22Rv1 (cell line): ENCODE measurements around the gene CRB1.
A peak's percentile ranks its signal among the peaks of the same experiment; 100 is the strongest.
"Not testable (repeated sequence)": the region's sequence is repeated elsewhere in the genome, so short reads cannot be mapped to it uniquely, and the experiment has no call there.

Source experiments
- H3K27ac ChIP-seq: fragments of 450-650 bp; 2 replicates; pipeline ENCODE4 v1.5.1; 2017
- ZFX ChIP-seq: fragments of 450-650 bp; IDR thresholded peaks from 2 replicates; pipeline ENCODE4 v1.6.1; 2017; ENCODE audit warnings: antibody characterized with exemption, borderline replicate concordance
- TF ChIP-seq, protein P1 (sequence below): fragments of 450-650 bp; IDR thresholded peaks from 2 replicates; pipeline ENCODE4 v1.5.1; 2017; ENCODE audit warnings: mild to moderate bottlenecking

Gene CRB1

DNA sequence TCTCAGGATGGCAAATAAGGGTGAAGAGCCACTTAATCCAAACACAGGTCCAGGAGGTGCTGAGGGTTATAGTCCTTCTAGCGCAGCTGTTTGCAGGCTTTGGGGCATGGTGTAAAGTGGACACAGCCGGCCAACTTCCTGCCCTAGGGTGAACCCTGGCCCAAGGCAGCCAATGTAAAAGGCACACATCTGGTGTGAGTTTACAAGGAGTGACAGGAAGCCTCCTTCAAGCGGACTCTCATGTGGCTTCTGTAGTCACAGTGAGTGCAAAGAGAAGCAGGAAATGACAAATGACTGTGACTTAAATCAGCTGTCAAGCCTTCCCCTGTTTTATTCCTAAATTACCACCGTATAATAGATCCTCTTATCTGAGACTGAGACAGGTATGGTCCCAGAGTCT, 213.0 kb downstream of the CRB1 start:
- TF ChIP-seq, protein P1, sequence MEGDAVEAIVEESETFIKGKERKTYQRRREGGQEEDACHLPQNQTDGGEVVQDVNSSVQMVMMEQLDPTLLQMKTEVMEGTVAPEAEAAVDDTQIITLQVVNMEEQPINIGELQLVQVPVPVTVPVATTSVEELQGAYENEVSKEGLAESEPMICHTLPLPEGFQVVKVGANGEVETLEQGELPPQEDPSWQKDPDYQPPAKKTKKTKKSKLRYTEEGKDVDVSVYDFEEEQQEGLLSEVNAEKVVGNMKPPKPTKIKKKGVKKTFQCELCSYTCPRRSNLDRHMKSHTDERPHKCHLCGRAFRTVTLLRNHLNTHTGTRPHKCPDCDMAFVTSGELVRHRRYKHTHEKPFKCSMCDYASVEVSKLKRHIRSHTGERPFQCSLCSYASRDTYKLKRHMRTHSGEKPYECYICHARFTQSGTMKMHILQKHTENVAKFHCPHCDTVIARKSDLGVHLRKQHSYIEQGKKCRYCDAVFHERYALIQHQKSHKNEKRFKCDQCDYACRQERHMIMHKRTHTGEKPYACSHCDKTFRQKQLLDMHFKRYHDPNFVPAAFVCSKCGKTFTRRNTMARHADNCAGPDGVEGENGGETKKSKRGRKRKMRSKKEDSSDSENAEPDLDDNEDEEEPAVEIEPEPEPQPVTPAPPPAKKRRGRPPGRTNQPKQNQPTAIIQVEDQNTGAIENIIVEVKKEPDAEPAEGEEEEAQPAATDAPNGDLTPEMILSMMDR = no peak
- no peak for TF ChIP-seq ZFX

DNA sequence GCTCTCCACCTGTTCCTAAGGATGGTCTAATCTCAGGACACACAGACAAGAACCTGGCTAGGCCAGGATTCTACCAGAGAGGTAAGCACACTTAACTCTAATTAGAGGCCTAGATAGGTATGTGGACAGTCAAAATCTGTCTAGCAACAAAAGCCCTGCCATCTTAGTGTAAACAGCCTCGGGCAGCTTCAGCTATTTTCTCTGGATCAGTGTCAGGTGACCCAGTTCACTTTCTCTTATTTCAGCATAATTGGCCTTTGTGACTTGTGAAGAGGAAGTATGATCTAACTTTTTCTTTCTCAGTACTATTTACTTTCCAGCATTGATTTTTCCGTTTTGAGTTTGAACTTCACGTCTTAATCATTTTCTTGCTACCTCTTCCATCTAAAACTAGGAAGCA, 217.7 kb downstream of the CRB1 start:
- H3K27ac ChIP-seq = peak overlapping the region; percentile 44
- no peak for TF ChIP-seq ZFX
- TF ChIP-seq, protein P1 = no peak

More for the DNA sequence above, 213.0 kb downstream of the CRB1 start:
- H3K27ac ChIP-seq = no peak overlapping the region

DNA sequence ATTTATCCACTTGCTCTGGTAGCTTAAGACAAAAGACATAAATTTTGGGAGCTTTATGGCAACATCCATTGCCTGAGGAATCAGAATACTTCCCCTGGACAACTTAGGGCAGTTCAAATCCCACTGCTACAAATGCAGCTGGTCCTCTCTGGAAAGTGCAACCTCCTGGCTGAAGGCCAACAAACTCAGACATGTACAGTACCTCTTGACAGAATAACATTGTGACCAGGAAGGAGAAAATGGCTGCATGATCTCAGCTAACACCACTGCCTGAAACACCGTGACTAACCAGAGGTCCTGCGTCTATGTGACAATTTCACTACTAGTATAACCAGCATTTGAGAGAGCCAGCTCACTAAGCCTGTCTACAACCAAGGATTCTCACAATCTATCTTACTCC, 218.9 kb downstream of the CRB1 start:
- no peak for TF ChIP-seq ZFX
- TF ChIP-seq, protein P1 = no peak
- no peak overlapping the region for H3K27ac ChIP-seq

DNA sequence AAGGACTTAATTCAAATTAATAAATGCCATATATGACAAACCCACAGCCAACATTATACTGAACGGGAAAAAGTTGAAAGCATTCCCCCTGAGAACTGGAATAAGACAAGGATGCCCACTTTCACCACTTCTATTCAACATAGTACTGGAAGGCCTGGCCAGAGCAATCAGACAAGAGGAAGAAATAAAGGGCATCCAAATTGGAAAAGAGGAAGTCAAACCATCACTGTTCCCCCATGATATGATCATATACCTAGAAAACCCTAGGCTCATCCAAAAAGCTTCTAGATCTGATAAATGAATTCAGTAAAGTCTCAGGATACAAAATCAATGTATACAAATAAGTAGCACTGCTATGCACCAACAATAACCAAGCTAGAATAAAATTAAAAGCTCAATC, 223.5 kb downstream of the CRB1 start:
- not testable (repeated sequence) for H3K27ac ChIP-seq

DNA sequence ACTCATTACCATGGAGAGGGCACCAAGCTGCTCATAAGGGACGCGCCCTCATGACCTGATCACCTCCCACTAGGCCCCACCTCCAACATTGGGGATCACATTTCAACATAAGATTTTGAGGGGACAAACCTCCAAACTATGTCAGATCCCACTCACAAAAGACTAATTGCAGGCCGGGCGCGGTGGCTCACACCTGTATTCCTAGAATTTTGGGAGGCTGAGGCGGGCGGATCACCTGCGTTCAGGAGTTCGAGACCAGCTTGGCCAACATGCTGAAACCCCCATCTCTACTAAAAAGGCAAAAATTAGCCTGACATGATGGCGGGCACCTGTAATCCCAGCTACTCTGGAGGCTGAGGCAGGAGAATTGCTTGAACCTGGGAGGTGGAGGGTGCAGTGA, 228.7 kb downstream of the CRB1 start:
- H3K27ac ChIP-seq = no peak overlapping the region
- no peak for TF ChIP-seq ZFX
- TF ChIP-seq, protein P1 = no peak

DNA sequence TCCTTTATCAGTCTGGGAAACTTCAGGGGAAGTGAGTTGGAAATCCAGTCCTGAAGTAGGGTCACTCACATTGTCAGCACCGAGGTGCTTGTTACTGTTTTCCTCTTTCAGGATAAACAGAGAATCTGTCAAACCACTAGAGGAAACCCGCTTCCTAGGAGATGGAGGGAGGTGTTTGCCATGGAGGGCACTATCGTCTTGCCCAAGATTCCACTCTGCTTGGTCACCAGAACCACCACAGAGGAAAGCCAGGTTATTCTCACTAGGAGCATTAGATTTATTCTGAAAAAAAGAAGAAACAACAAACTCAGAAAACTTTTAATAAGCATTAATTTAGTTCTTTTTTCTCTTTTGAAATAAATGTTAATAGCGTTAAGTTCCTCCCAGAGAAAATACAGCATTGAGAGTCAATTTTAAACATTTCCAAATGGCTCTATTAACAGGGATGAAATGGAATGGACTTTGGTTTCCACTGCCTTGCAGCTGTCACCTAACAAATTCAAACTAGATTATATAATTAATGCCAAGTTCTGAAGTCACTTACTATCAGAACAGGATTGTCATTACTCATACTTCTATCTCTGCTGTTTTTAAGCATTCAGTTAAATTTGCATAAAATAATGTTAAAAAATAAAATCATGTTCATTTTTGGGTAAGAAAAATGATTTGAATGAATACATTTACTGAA, 242.8 kb downstream of the CRB1 start:
- TF ChIP-seq, protein P1 = no peak
- no peak for TF ChIP-seq ZFX
- no peak overlapping the region for H3K27ac ChIP-seq

DNA sequence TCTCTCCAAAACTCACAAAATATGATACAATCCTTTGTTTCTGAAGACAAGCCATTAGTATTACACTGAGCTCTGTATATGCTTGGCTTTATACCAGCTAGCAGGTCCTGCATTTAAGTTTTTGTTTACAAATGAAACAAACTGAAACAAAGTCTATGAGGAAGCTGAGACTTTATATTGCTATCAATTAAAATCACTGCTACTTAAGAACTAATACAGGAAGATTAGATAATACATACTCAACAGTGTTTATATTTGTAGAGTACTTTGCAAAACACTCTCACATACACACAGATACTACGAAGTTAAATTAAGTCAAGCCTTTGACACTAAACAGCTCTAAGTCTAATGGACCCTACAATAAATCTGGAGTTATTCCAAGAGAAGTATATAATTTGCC, 247.4 kb downstream of the CRB1 start:
- no peak overlapping the region for H3K27ac ChIP-seq
- TF ChIP-seq ZFX = no peak
- TF ChIP-seq, protein P1 = no peak

DNA sequence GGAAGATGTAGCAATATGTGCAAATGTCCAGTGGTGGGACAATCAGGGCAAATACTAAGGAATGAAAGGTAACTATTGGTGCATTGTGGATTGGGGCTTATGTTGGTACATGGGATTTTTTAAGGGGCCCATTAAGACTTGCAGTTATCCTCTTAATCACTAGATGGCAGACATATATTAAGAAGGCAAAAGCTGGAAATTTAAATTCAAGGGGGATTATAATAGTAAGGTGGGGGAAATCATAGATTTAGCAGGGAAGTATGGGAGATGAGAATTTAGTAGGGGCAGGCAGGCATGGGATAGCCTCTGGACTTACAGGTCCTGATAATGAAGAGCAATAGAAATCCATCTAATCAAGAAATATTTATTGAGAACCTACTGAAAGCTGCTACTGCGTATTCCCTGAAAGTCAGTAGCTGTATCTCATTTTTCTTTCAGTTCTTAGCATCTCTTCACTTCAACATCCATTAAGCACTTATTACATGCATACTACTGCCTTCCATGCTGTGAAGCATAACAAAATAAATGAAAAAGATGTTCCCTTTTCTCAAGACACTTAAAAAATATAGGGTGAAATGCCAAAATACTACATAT, 251.8 kb downstream of the CRB1 start:
- H3K27ac ChIP-seq = no peak overlapping the region
- TF ChIP-seq ZFX = no peak
- TF ChIP-seq, protein P1 = peak; percentile 78
